ENCODE results near the gene NUDT17. TPM values are rescaled to one million over a fixed set of nuclear protein-coding genes. Genes with fewer than 3 reads are reported as not detected.

Gene NUDT17
- total and polyA plus RNA-seq, 9 of the 15 experiments (the other 6 are each of a cell fraction or from before 2014, with no cell fraction given), result 2.1 to 10.0 (median 6.1) TPM

DNA sequence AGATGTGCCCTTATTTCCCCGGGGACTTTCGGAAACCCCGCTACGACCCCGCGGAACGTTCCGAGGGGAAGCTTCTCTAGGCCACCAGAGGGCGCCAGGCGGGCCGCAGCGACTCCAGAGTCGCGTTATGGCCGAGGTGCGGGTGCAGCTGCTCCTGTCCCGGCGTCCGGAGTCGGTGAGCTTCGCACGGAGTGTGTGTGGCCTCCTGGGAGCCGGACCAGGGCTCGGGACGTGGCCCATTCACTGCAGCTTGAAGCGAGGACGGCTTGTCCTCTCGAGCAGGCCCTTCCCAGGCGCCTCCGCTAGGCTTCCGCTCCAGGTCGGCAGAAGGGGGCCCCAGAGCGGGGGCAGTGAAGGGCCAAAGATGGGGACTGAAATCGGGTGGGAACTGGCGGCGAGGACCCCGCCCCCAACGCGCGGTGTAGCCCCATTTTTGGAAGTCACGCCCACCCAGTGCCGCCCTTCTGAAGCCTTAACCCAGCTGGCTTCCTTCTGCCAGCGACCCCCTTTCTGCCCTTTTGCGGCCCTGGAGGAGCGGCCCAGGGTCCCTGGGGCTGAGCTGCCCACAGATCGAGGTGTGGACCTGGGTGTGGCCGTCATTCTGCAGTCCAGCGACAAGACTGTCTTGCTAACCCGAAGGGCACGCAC, at the start of gene NUDT17 (continued):
- TF ChIP-seq TOE1 (IDR thresholded peaks at IDR 0.05; ENCODE audit: borderline replicate concordance) (peak; percentile 50; the same call in 1 of the 2 replicates), TOE1 (CRISPR knock-in tag; IDR thresholded peaks at IDR 0.05; ENCODE audit: borderline replicate concordance, low read depth) (no peak), ZNF830 (CRISPR knock-in tag; IDR thresholded peaks at IDR 0.05) (no peak), ZNF395 (CRISPR knock-in tag; IDR thresholded peaks at IDR 0.05) (no peak), NCOA6 (IDR thresholded peaks at IDR 0.05) (no peak), PRPF4 (IDR thresholded peaks at IDR 0.05; ENCODE audit: insufficient read depth, low read depth, low read length, poor library complexity, severe bottlenecking) (no peak), HNRNPUL1 (IDR thresholded peaks at IDR 0.05; ENCODE audit: low read length) (no peak), ARNT (IDR thresholded peaks at IDR 0.05) (no peak), HNRNPLL (IDR thresholded peaks at IDR 0.05; ENCODE audit: low read depth, low read length, poor library complexity, severe bottlenecking) (no peak), ZNF239 (CRISPR knock-in tag; IDR thresholded peaks at IDR 0.05) (no peak), RB1 (IDR thresholded peaks at IDR 0.05; ENCODE audit: low read depth) (peak; percentile 74), PTRF (tag; IDR thresholded peaks at IDR 0.05) (no peak), CBX2 (IDR thresholded peaks at IDR 0.05; ENCODE audit: insufficient read depth, low read length, poor library complexity, severe bottlenecking) (no peak), RBM25 (IDR thresholded peaks at IDR 0.05; ENCODE audit: low read depth, low read length, severe bottlenecking) (no peak), ZKSCAN1 (IDR thresholded peaks at IDR 0.05; ENCODE audit: low read depth, low read length) (peak; percentile 43; the same call in 1 of the 2 replicates), HOXB6 (CRISPR knock-in tag; IDR thresholded peaks at IDR 0.05; ENCODE audit: borderline replicate concordance) (no peak), ARHGAP35 (IDR thresholded peaks at IDR 0.05; ENCODE audit: partially characterized antibody) (no peak), EHMT2 (IDR thresholded peaks at IDR 0.05) (no peak), ZBTB1 (CRISPR knock-in tag; IDR thresholded peaks at IDR 0.05; ENCODE audit: borderline replicate concordance, low read depth) (peak; percentile 50; the same call in 1 of the 2 replicates), MXI1 (IDR thresholded peaks at IDR 0.05; ENCODE audit: low read depth, low read length) (no peak), ZNF76 (CRISPR knock-in tag; IDR thresholded peaks at IDR 0.05; ENCODE audit: borderline replicate concordance) (no peak), ZBTB8A (IDR thresholded peaks at IDR 0.05; ENCODE audit: partially characterized antibody) (no peak)
- TF ChIP-seq, protein P1, sequence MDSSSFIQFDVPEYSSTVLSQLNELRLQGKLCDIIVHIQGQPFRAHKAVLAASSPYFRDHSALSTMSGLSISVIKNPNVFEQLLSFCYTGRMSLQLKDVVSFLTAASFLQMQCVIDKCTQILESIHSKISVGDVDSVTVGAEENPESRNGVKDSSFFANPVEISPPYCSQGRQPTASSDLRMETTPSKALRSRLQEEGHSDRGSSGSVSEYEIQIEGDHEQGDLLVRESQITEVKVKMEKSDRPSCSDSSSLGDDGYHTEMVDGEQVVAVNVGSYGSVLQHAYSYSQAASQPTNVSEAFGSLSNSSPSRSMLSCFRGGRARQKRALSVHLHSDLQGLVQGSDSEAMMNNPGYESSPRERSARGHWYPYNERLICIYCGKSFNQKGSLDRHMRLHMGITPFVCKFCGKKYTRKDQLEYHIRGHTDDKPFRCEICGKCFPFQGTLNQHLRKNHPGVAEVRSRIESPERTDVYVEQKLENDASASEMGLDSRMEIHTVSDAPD (CRISPR knock-in tag; IDR thresholded peaks at IDR 0.05), result no peak
- TF ChIP-seq, protein P2, sequence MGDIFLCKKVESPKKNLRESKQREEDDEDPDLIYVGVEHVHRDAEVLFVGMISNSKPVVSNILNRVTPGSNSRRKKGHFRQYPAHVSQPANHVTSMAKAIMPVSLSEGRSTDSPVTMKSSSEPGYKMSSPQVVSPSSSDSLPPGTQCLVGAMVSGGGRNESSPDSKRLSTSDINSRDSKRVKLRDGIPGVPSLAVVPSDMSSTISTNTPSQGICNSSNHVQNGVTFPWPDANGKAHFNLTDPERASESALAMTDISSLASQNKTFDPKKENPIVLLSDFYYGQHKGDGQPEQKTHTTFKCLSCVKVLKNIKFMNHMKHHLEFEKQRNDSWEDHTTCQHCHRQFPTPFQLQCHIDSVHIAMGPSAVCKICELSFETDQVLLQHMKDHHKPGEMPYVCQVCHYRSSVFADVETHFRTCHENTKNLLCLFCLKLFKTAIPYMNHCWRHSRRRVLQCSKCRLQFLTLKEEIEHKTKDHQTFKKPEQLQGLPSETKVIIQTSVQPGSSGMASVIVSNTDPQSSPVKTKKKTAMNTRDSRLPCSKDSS (IDR thresholded peaks at IDR 0.05; ENCODE audit: low read depth, partially characterized antibody), result no peak
